Nephron (organoid): ENCODE measurements around the gene NCOA3.

Experiments used
- H3K27ac Mint-ChIP-seq, 3 experiments: 2 replicates each; pipeline ENCODE4 v1.8.0; 2020; ENCODE audit warnings: mixed read lengths in 3 of 3, mild to moderate bottlenecking in 2 of 3, moderate library complexity in 1 of 3
- H3K27me3 Mint-ChIP-seq: 2 replicates; pipeline ENCODE4 v1.8.0; 2021; ENCODE audit warnings: low read depth, mild to moderate bottlenecking, moderate library complexity, mixed read lengths
- H3K36me3 Mint-ChIP-seq: 2 replicates; pipeline ENCODE4 v1.8.0; 2020; ENCODE audit warnings: low read depth, mixed read lengths
- H3K4me1 Mint-ChIP-seq: 2 replicates; pipeline ENCODE4 v1.8.0; 2020; ENCODE audit warnings: mixed read lengths
- H3K4me3 Mint-ChIP-seq, 3 experiments: 2 replicates each; pipeline ENCODE4 v1.8.0; 2020; ENCODE audit warnings: mild to moderate bottlenecking in 3 of 3, mixed read lengths in 3 of 3, moderate library complexity in 2 of 3
- H3K9me3 Mint-ChIP-seq: 2 replicates; pipeline ENCODE4 v1.8.0; 2020; ENCODE audit warnings: mixed read lengths
- TF ChIP-seq, protein P1 (sequence below), 3 experiments: fragments of 200-600 bp; sonication (generic); IDR thresholded peaks; one replicate each; pipeline ENCODE4 v1.5.0; 2021; ENCODE audit warnings: antibody characterized with exemption in 3 of 3; ENCODE audit not compliant: unreplicated experiment in 3 of 3

Gene NCOA3

DNA sequence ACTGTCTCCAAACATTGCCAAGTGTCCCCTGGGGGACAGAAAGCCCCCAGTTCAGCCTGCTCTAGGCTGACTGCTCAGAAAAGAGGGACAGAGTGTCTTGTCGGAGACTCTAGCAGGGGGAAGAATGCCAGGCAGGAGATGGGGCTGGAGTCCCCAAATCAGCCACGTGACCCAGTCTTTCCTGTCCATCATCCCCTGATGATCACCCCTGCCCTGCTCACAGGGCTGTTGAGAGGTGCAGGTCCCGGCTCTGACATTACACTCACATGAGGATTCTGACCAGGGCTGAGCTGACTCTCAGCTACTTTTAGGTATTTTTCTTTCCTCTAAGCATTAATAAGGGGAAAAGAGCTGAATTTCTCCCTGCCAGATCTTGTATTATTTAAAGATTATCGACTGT, 167.8 kb downstream of the NCOA3 start:
- no peak overlapping the region for H3K4me3 Mint-ChIP-seq
- TF ChIP-seq, protein P1, sequence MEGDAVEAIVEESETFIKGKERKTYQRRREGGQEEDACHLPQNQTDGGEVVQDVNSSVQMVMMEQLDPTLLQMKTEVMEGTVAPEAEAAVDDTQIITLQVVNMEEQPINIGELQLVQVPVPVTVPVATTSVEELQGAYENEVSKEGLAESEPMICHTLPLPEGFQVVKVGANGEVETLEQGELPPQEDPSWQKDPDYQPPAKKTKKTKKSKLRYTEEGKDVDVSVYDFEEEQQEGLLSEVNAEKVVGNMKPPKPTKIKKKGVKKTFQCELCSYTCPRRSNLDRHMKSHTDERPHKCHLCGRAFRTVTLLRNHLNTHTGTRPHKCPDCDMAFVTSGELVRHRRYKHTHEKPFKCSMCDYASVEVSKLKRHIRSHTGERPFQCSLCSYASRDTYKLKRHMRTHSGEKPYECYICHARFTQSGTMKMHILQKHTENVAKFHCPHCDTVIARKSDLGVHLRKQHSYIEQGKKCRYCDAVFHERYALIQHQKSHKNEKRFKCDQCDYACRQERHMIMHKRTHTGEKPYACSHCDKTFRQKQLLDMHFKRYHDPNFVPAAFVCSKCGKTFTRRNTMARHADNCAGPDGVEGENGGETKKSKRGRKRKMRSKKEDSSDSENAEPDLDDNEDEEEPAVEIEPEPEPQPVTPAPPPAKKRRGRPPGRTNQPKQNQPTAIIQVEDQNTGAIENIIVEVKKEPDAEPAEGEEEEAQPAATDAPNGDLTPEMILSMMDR (IDR thresholded peaks at IDR 0.05; ENCODE audit: unreplicated experiment in 3 of 3) = no peak
- H3K27ac Mint-ChIP-seq = peak overlapping the region in 1 of 3 experiments; percentile 50
- peaks cover 8% of the 10 kb centered on the region for H3K27me3 Mint-ChIP-seq
- peaks cover 5% of the 10 kb centered on the region for H3K4me1 Mint-ChIP-seq
- H3K9me3 Mint-ChIP-seq = no peaks in the 10 kb centered on the region
- H3K36me3 Mint-ChIP-seq = peaks cover 27% of the 10 kb centered on the region

DNA sequence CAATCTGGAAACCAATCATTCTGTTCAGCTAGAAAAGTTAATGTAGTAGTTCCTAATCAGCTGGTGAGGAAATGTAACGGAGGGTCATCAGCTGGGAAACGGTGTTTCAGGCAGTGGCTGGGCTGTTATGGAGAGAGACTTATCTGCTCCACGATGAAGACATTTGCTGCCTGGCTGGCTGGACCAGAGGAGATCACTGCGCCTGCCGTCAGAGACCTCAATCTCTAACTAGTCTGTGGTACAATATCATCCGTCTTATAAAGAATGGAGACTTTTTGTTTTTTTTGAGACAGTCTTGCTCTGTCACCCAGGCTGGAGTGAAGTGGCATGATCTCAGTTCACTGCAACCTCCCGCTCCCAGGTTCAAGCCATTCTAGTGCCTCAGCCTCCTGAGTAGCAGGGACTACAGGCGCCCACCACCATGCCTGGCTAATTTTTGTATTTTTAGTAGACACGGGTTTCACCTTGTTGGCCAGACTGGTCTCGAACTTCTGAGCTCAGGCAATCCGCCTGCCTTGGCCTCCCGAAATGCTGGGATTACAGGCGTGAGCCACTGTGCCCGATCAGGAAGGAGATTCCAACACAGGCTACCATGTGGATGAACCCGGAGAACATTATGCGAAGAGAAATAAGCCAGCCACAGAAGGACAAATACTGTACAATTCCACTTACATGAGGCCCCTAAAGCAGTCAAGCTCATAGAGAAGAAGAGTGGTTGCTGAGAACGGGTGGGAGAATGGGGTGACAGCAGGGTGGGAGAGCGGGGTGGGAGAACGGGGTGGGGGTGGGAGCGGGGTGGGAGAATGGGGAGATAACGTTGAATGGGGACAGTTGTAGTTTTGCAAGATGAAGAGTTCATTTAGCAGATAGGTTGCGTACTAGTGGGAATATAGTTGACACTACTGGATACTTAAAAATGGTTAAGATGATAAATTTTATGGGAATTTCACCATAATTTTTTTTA, 168.5 kb downstream of the NCOA3 start:
- H3K4me1 Mint-ChIP-seq = no peaks in the 10 kb centered on the region
- peaks cover 8% of the 10 kb centered on the region for H3K27me3 Mint-ChIP-seq
- peaks cover 27% of the 10 kb centered on the region for H3K36me3 Mint-ChIP-seq
- H3K4me3 Mint-ChIP-seq = no peak overlapping the region
- H3K9me3 Mint-ChIP-seq = no peaks in the 10 kb centered on the region
- TF ChIP-seq, protein P1 (IDR thresholded peaks at IDR 0.05; ENCODE audit: unreplicated experiment in 3 of 3) = no peak
- H3K27ac Mint-ChIP-seq = peak overlapping the region in 1 of 3 experiments; percentile 50

GRCh38 chr20:47670913-47671312, 169.2 kb downstream of the NCOA3 start:
- H3K4me1 Mint-ChIP-seq = no peaks in the 10 kb centered on the region
- H3K4me3 Mint-ChIP-seq = no peak overlapping the region
- peaks cover 29% of the 10 kb centered on the region for H3K36me3 Mint-ChIP-seq
- H3K27ac Mint-ChIP-seq = no peak overlapping the region
- TF ChIP-seq, protein P1 (IDR thresholded peaks at IDR 0.05; ENCODE audit: unreplicated experiment in 3 of 3) = no peak
- no peaks in the 10 kb centered on the region for H3K9me3 Mint-ChIP-seq
- peaks cover 8% of the 10 kb centered on the region for H3K27me3 Mint-ChIP-seq

- H3K27me3 Mint-ChIP-seq = peaks cover 6% of the 10 kb centered on the region
- peaks cover 30% of the 10 kb centered on the region for H3K36me3 Mint-ChIP-seq
- no peaks in the 10 kb centered on the region for H3K9me3 Mint-ChIP-seq
- TF ChIP-seq, protein P1 (IDR thresholded peaks at IDR 0.05; ENCODE audit: unreplicated experiment in 3 of 3) = no peak
- H3K4me1 Mint-ChIP-seq = no peaks in the 10 kb centered on the region
- H3K27ac Mint-ChIP-seq = no peak overlapping the region
- H3K4me3 Mint-ChIP-seq = no peak overlapping the region
These were observed 170.5 kb downstream of the NCOA3 start for GRCh38 chr20:47672166-47672565.

- H3K27me3 Mint-ChIP-seq = peaks cover 5% of the 10 kb centered on the region
- peaks cover 30% of the 10 kb centered on the region for H3K36me3 Mint-ChIP-seq
- H3K27ac Mint-ChIP-seq = no peak overlapping the region
- no peaks in the 10 kb centered on the region for H3K4me1 Mint-ChIP-seq
- H3K4me3 Mint-ChIP-seq = no peak overlapping the region
- TF ChIP-seq, protein P1 (IDR thresholded peaks at IDR 0.05; ENCODE audit: unreplicated experiment in 3 of 3) = no peak
- no peaks in the 10 kb centered on the region for H3K9me3 Mint-ChIP-seq
These were observed 171.4 kb downstream of the NCOA3 start for GRCh38 chr20:47672886-47673670.
